ENCODE data around the gene EVPL.
"Not testable (repeated sequence)": the region's sequence is repeated elsewhere in the genome, so short reads cannot be mapped to it uniquely, and the experiment has no call there.

Gene EVPL

DNA sequence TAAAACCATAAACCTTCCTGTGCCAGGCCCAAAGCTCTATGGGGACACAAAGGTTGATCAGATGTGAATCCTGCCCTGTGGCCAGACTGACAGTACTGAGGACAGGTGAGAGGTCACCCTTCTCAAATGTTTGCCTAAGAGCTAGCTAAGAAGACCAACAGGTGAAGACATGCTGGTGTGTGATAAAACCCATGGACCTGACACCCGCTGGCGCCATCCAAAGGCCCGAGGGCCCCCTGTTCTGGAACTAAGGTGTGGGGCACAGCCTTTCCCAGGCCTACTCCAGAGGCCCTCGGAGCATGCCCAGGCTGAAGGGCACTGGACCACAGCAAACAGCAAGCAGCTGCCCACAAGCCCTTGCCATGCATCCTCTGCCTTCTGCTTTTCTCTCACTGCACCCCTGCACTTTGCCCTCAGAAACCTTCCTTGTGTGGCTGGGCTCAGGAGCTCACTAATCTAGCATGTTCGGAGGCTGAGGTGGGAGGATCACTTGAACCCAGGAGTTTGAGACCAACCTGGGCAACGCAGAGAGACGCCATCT lies 31.7 kb downstream of the EVPL start:
- no peak for DNase-seq

DNA sequence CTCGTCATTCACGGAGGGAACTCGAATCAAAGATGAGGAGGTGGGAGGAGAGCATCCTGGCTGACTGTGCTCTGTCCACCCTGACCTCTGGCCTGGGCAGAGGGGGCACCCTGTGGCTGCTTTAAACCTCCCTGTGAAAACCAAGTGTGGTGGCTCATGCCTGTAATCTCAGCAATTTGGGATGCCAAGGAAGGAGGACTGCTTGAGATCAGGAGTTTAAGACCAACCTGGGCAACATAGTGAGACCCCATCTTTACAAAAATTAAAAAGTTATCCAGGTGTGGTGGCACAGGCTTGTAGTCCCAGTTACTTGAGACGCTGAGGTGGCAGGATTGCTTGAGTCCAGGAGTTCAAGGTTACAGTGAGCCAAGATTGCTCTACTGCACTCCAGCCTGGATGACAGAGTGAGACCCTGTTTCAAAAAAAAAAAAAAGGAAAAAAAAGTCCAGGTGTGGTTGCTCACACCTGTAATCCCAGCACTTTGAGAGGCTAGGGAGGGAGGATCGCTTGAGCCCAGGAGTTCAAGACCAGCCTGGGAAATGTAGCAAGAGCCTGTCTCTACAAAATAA lies 32.2 kb downstream of the EVPL start:
- DNase-seq, result no peak

GRCh38 chr17:75991396-75991795 lies 35.7 kb downstream of the EVPL start:
- DNase-seq, result no peak

DNA sequence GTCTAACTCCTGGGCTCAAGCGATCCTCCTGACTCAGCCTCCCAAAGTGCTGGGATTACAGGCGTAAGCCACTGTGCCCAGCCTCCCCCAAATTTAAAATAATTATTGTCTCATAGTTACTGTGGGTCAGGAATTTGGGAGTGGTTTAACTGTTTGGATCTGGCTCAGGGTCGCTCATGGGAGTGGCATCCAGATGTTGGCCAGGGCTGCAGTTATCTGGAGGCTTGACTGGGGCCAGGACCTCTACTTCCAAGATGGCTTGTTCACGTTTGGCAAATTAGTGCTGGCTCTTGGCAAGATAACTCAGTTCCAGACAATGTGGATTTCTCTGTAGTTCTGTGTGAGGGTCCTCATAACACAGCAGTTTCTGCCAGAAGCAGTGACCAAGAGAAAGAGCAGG lies 40.1 kb downstream of the EVPL start:
- DNase-seq, result no peak

- no peak for DNase-seq
Observed at GRCh38 chr17:75985986-75986385, 41.1 kb downstream of the EVPL start.

- no peak for DNase-seq
Observed at GRCh38 chr17:75983501-75984181, 43.5 kb downstream of the EVPL start.

- no peak for DNase-seq
Observed at GRCh38 chr17:75981019-75981615, 46.0 kb downstream of the EVPL start.

DNA sequence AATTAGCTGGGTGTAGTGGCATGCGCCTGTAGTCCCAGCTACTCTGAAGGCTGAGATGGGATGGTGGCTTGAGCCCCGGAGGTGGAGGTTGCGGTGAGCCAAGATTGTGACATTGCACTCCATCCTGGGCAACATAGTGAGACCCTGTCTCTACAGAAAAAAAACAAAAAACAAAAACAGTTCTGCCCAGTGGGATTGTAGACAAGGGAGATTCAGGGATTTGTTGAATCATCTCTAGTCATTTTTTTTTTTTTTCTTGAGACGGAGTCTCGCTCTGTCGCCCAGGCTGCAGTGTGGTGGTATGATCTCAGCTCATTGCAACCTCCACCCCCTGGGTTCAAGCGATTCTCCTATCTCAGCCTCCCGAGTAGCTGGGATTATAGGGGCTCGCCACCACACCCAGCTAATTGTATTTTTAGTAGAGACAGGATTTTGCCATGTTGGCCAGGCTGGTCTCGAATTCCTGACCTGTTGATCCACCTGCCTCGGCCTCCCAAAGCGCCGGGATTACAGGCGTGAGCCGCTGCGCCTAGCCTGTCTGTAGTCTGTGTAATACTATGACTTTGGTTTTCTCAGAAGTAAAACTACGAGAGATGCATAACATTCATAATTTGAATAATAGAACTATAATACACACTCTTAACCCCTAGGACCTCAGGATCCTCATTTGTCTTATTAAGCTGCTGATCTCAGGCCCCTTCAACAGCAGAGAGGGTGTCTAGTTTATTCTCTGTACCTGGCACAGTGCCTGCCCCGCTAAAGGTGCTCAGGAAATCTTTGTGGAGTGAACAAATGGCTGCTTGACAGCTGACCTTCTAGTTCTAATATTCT lies 46.7 kb downstream of the EVPL start:
- no peak for DNase-seq

- DNase-seq, result no peak
Observed at GRCh38 chr17:75979705-75980187, 47.4 kb downstream of the EVPL start.

- DNase-seq, result peak; percentile 91
Observed at GRCh38 chr17:75978938-75979704, 48.0 kb downstream of the EVPL start, which contains the start of the genes ACOX1 and TEN1. ACOX1 (minus strand) TSS chr17:75979166; CDS start chr17:75979073, 93 bp downstream. TEN1 (plus strand) TSS chr17:75979240; CDS start chr17:75986193, 6,953 bp downstream.

GRCh38 chr17:75976175-75976848 lies 50.8 kb downstream of the EVPL start:
- no peak for DNase-seq

DNA sequence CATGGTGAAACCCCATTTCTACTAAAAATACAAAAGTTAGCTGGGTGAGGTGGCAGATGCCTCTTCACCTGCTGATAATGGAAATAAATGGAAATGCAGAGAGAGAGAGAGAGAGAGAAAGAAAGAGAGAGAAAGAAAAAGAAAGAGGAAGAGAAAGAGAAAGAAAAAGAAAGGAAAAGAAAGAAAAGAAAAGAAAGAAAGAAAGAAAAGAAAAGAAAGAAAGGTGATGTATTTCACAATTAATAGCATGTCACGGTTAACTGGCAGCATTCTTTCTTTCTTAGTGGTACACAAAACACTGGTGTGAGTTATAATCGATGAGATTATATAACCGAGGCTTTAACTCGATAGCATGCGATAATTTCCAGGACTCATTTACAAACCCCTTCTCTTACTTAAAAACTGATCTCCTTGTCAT lies 51.3 kb downstream of the EVPL start:
- DNase-seq, result no peak

DNA sequence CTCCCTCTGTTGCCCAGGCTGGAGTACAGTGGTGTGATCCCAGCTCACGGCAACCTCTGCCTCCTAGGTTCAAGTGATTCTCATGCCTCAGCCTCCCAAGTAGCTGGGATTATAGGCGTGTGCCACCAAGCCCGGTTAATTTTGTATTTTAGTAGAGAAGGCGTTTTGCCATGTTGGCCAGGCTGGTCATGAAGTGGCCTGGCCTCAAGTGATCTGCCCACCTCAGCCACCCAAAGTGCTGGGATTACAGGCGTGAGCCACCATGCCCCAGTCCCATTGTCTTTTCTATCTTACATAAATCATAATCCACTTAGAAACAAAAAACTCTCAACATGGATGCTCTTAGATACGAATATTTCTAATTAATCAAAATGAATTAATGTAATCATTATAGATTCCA lies 51.9 kb downstream of the EVPL start:
- DNase-seq, result not testable (repeated sequence)

DNA sequence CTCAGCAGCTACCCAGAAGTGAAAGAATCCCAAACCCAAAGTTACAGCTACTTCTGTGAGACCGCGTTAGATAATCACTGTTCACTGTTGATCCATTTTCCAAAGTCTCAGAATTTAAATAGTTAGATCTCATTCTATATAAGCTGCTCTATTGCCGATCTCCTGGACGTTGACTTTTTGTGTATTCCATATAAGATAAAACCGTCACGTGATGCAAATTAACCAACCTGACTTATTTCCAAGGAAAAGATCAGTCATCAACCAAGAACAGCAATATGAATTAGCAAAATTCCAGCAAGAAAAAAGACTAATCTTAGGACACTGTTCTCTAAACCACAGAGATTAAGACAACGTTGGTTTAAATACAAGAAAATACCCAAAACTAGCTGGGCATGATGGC lies 56.5 kb downstream of the EVPL start:
- DNase-seq, result no peak

DNA sequence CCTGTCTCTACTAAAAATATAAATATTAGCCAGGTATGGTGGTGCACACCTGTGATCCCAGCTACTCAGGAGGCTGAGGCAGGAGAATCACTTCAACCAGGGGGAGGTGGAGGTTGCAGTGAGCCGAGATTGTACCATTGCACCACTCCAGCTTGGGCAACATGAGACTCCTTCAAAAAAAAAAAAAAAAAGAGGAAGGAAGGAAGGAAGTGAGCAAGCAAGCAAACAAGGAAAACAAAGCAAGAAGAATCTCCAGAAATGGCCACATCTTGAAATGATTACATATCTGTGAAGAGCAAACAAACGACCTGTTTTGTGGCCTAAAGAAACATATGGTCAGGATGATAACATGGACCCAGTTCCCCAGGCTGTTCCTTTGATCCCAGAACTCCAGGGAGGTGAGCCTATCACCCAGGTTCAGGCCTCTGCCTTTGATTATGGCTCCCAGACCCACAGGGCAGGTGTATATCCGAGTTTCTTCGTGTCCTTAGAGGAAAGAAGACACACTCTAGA lies 57.0 kb downstream of the EVPL start:
- no peak for DNase-seq

DNA sequence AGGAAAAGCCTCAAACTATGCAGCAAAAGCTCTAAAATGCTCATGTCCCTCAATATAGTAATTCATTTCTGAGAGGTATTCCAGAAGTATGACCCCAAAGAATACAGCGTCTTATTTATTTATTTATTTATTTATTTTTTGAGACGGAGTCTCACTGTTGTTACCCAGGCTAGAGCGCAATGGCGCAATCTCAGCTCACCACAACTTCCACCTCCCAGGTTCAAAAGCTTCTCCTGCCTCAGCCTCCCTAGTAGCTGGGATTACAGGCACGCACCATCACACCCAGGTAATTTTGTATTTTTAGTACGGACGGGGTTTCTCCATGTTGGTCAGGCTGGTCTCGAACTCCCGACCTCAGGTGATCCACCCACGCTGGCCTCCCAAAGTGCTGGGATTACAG lies 58.1 kb downstream of the EVPL start:
- DNase-seq, result not testable (repeated sequence)

DNA sequence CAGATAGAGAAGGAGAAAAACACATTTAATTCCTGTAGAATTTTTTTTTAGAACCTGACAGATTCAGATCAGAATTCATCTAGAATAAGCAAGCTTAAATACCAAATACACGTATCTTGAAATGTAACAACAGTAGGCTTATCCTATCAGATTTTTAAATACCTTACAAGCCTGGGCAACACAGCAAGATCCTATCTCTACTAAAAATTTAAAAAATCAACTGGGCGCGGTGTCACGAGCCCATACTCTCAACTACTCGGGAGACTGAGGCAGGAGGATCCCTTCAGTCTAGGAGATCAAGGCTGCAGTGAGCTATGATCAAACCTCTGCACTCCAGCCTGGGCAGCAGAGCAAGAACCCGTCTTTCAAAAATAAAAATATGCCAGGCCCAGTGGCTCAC lies 61.6 kb downstream of the EVPL start:
- DNase-seq, result no peak

- DNase-seq, result no peak
Observed at GRCh38 chr17:75959839-75960511, 67.1 kb downstream of the EVPL start.

- no peak for DNase-seq
Observed at GRCh38 chr17:75959051-75959838, 67.9 kb downstream of the EVPL start.

Data from NCI-H1417 treated with DMSO at 0.1 percent for 48 hours (cell line).